Measurements from ENCODE around the gene GPRIN3.
A peak's percentile ranks its signal among the peaks of the same experiment; 100 is the strongest.

GPRIN3 gene

GRCh38 chr4:89308161-89308500 lies 531 bp upstream of the GPRIN3 start:
- no peak overlapping the region for H3K27ac ChIP-seq (ENCODE audit: low read length)
- no peaks in the 10 kb centered on the region for H3K79me2 ChIP-seq (ENCODE audit: insufficient read depth, low read length)
- H4K20me1 ChIP-seq (ENCODE audit: insufficient read depth, low read length), result no peaks in the 10 kb centered on the region
- H3K27me3 ChIP-seq (ENCODE audit: insufficient read depth, low read length, poor library complexity), result peaks cover 23% of the 10 kb centered on the region
- ATAC-seq (ENCODE audit: insufficient read depth, low read depth) (peak; percentile 31; the same call in 2 of the 3 replicates), DNase-seq (no peak)
- peak overlapping the region in 1 of 2 experiments; percentile 57; a peak in 2 of 4 replicates for H3K4me3 ChIP-seq (ENCODE audit: low read depth in 1 of 2, low read length in 2 of 2)
- TF ChIP-seq CTCF (IDR thresholded peaks at IDR 0.05; ENCODE audit: borderline replicate concordance, extremely low read depth, low read length, poor library complexity, severe bottlenecking) (no peak), EZH2 (IDR thresholded peaks at IDR 0.05; ENCODE audit: borderline replicate concordance, low read depth, low read length, severe bottlenecking) (peak; percentile 12)
- no peaks in the 10 kb centered on the region for H3K9me3 ChIP-seq (ENCODE audit: insufficient read depth, low read length, severe bottlenecking)
- no peaks in the 10 kb centered on the region for H3K36me3 ChIP-seq (ENCODE audit: insufficient read depth, low read length)
- H2AFZ ChIP-seq (ENCODE audit: low read depth, low read length), result 0 out of 2 replicates have a peak overlapping the region, but pooled peaks have one; percentile 57
- H3K4me2 ChIP-seq (ENCODE audit: insufficient read depth, low read length), result peak overlapping the region; percentile 65
- peaks cover 10% of the 10 kb centered on the region; the same call in 1 of the 2 replicates for H3K4me1 ChIP-seq (ENCODE audit: insufficient read depth, low read length)
- H3K9ac ChIP-seq (ENCODE audit: low read depth, low read length), result peak overlapping the region; percentile 35; the same call in 1 of the 2 replicates

- no peaks in the 10 kb centered on the region for H3K36me3 ChIP-seq (ENCODE audit: insufficient read depth, low read length)
- H3K4me1 ChIP-seq (ENCODE audit: insufficient read depth, low read length), result peaks cover 10% of the 10 kb centered on the region; the same call in 1 of the 2 replicates
- ATAC-seq (ENCODE audit: insufficient read depth, low read depth) (no peak), DNase-seq (no peak)
- peak overlapping the region; percentile 65 for H3K4me2 ChIP-seq (ENCODE audit: insufficient read depth, low read length)
- no peaks in the 10 kb centered on the region for H3K9me3 ChIP-seq (ENCODE audit: insufficient read depth, low read length, severe bottlenecking)
- H3K4me3 ChIP-seq (ENCODE audit: low read depth in 1 of 2, low read length in 2 of 2), result peak overlapping the region; percentile 5 to 57; a peak in 3 of 4 replicates
- H3K9ac ChIP-seq (ENCODE audit: low read depth, low read length), result peak overlapping the region; percentile 35; the same call in 1 of the 2 replicates
- H4K20me1 ChIP-seq (ENCODE audit: insufficient read depth, low read length), result no peaks in the 10 kb centered on the region
- no peaks in the 10 kb centered on the region for H3K79me2 ChIP-seq (ENCODE audit: insufficient read depth, low read length)
- no peak overlapping the region for H3K27ac ChIP-seq (ENCODE audit: low read length)
- peaks cover 23% of the 10 kb centered on the region for H3K27me3 ChIP-seq (ENCODE audit: insufficient read depth, low read length, poor library complexity)
- TF ChIP-seq CTCF (IDR thresholded peaks at IDR 0.05; ENCODE audit: borderline replicate concordance, extremely low read depth, low read length, poor library complexity, severe bottlenecking) (no peak), EZH2 (IDR thresholded peaks at IDR 0.05; ENCODE audit: borderline replicate concordance, low read depth, low read length, severe bottlenecking) (no peak)
- H2AFZ ChIP-seq (ENCODE audit: low read depth, low read length), result 0 out of 2 replicates have a peak overlapping the region, but pooled peaks have one; percentile 57
These were observed 488 bp downstream of the GPRIN3 start for GRCh38 chr4:89307178-89307445.

GRCh38 chr4:89306486-89307177 lies 968 bp downstream of the GPRIN3 start:
- TF ChIP-seq CTCF (IDR thresholded peaks at IDR 0.05; ENCODE audit: borderline replicate concordance, extremely low read depth, low read length, poor library complexity, severe bottlenecking), result no peak
- TF ChIP-seq EZH2 (IDR thresholded peaks at IDR 0.05; ENCODE audit: borderline replicate concordance, low read depth, low read length, severe bottlenecking), result no peak

More at GRCh38 chr4:89306486-89307177, 968 bp downstream of the GPRIN3 start:
- DNase-seq (no peak), ATAC-seq (ENCODE audit: insufficient read depth, low read depth) (no peak)
- Histone ChIP-seq H3K79me2 (ENCODE audit: insufficient read depth, low read length) (no peaks in the 10 kb centered on the region), H3K36me3 (ENCODE audit: insufficient read depth, low read length) (no peaks in the 10 kb centered on the region), H3K27me3 (ENCODE audit: insufficient read depth, low read length, poor library complexity) (peaks cover 23% of the 10 kb centered on the region), H3K9ac (ENCODE audit: low read depth, low read length) (no peak overlapping the region), H3K4me2 (ENCODE audit: insufficient read depth, low read length) (peak overlapping the region; percentile 65; the same call in 1 of the 2 replicates), H4K20me1 (ENCODE audit: insufficient read depth, low read length) (no peaks in the 10 kb centered on the region), H2AFZ (ENCODE audit: low read depth, low read length) (no peak overlapping the region), H3K27ac (ENCODE audit: low read length) (no peak overlapping the region), H3K9me3 (ENCODE audit: insufficient read depth, low read length, severe bottlenecking) (no peaks in the 10 kb centered on the region), H3K4me1 (ENCODE audit: insufficient read depth, low read length) (peaks cover 10% of the 10 kb centered on the region; the same call in 1 of the 2 replicates), H3K4me3 (ENCODE audit: low read depth in 1 of 2, low read length in 2 of 2) (no peak overlapping the region)

Data from DND-41 (cell line).